ENCODE results near the gene SPART. TPM values are rescaled to one million over a fixed set of nuclear protein-coding genes. Genes with fewer than 3 reads are reported as not detected.

The SPART gene
- total RNA-seq, 1 donor from 2014 or later, result 25.3 TPM

- intact Hi-C loops (cut with micrococcal nuclease), result loop anchor here (5.0 kb wide), 1 partner anchor 454 kb away; no protein-coding TSS in a partner anchor
Observed at GRCh38 chr13:36282821-36283432, 63.3 kb downstream of the SPART start.

GRCh38 chr13:36275190-36276002 lies 70.8 kb downstream of the SPART start:
- Mint-ChIP-seq H3K27me3 (peaks cover 15% of the 10 kb centered on the region), H3K9me3 (no peaks in the 10 kb centered on the region), H3K4me3 (no peak overlapping the region), H3K4me1 (no peaks in the 10 kb centered on the region), H3K36me3 (ENCODE audit: low read depth) (no peaks in the 10 kb centered on the region), H3K27ac (no peak overlapping the region)
- peak; percentile 64 for DNase-seq
- intact Hi-C loops (cut with micrococcal nuclease), result loop anchor here (1.0 kb wide), 1 partner anchor 297 kb away; no protein-coding TSS in a partner anchor

More at GRCh38 chr13:36282821-36283432, 63.3 kb downstream of the SPART start:
- DNase-seq, result peak; percentile 54
- no peaks in the 10 kb centered on the region for H3K4me1 Mint-ChIP-seq
- H3K36me3 Mint-ChIP-seq (ENCODE audit: low read depth), result no peaks in the 10 kb centered on the region
- H3K27ac Mint-ChIP-seq, result no peak overlapping the region
- peaks cover 20% of the 10 kb centered on the region for H3K27me3 Mint-ChIP-seq
- no peak overlapping the region for H3K4me3 Mint-ChIP-seq
- H3K9me3 Mint-ChIP-seq, result no peaks in the 10 kb centered on the region

- Mint-ChIP-seq H3K27me3 (peaks cover 15% of the 10 kb centered on the region), H3K27ac (no peak overlapping the region), H3K9me3 (no peaks in the 10 kb centered on the region), H3K4me3 (no peak overlapping the region), H3K4me1 (no peaks in the 10 kb centered on the region), H3K36me3 (ENCODE audit: low read depth) (no peaks in the 10 kb centered on the region)
- intact Hi-C loops (cut with micrococcal nuclease), result no loop called here
- no peak for DNase-seq
Observed at GRCh38 chr13:36273431-36273830, 72.8 kb downstream of the SPART start.

GRCh38 chr13:36261976-36262375 lies 84.2 kb downstream of the SPART start:
- no peak for DNase-seq
- no peaks in the 10 kb centered on the region for H3K4me1 Mint-ChIP-seq
- H3K27ac Mint-ChIP-seq, result no peak overlapping the region
- H3K9me3 Mint-ChIP-seq, result peaks cover 4% of the 10 kb centered on the region
- peaks cover 4% of the 10 kb centered on the region for H3K27me3 Mint-ChIP-seq
- no peaks in the 10 kb centered on the region for H3K36me3 Mint-ChIP-seq (ENCODE audit: low read depth)
- no peak overlapping the region for H3K4me3 Mint-ChIP-seq
- intact Hi-C loops (cut with micrococcal nuclease), result no loop called here

GRCh38 chr13:36261011-36261410 lies 85.2 kb downstream of the SPART start:
- H3K36me3 Mint-ChIP-seq (ENCODE audit: low read depth), result no peaks in the 10 kb centered on the region
- intact Hi-C loops (cut with micrococcal nuclease), result no loop called here
- peaks cover 4% of the 10 kb centered on the region for H3K27me3 Mint-ChIP-seq
- H3K4me3 Mint-ChIP-seq, result no peak overlapping the region
- peaks cover 4% of the 10 kb centered on the region for H3K9me3 Mint-ChIP-seq
- no peak for DNase-seq
- H3K4me1 Mint-ChIP-seq, result no peaks in the 10 kb centered on the region
- H3K27ac Mint-ChIP-seq, result no peak overlapping the region

GRCh38 chr13:36259361-36260137 lies 86.6 kb downstream of the SPART start:
- intact Hi-C loops (cut with micrococcal nuclease), result no loop called here
- Mint-ChIP-seq H3K27ac (no peak overlapping the region), H3K4me1 (no peaks in the 10 kb centered on the region)

GRCh38 chr13:36258831-36259230 lies 87.4 kb downstream of the SPART start:
- H3K4me3 Mint-ChIP-seq, result no peak overlapping the region
- intact Hi-C loops (cut with micrococcal nuclease), result no loop called here

More at GRCh38 chr13:36259361-36260137, 86.6 kb downstream of the SPART start:
- Mint-ChIP-seq H3K36me3 (ENCODE audit: low read depth) (no peaks in the 10 kb centered on the region), H3K4me3 (no peak overlapping the region), H3K9me3 (peaks cover 4% of the 10 kb centered on the region), H3K27me3 (peaks cover 4% of the 10 kb centered on the region)
- no peak for DNase-seq

More at GRCh38 chr13:36258831-36259230, 87.4 kb downstream of the SPART start:
- Mint-ChIP-seq H3K9me3 (peaks cover 4% of the 10 kb centered on the region), H3K27me3 (peaks cover 1% of the 10 kb centered on the region), H3K27ac (no peak overlapping the region), H3K36me3 (ENCODE audit: low read depth) (no peaks in the 10 kb centered on the region), H3K4me1 (no peaks in the 10 kb centered on the region)
- DNase-seq, result no peak

Other genes with a start within 250 kb of the SPART start
- gene DCLK1, start 215.0 kb downstream of the SPART start, total RNA-seq, result not detected in 2 replicates
- not detected in 2 replicates for gene SOHLH2, start 131.8 kb downstream of the SPART start, total RNA-seq
- gene CCDC169, start 48.6 kb downstream of the SPART start, total RNA-seq, result 0.35 and 0.50 TPM in 2 replicates
- gene CCNA1, start 86.1 kb upstream of the SPART start, total RNA-seq, result 2.1 and 2.2 TPM in 2 replicates